Astrocyte (in vitro differentiated cells and primary cell): ENCODE measurements around the gene PPP2R2C.

Experiments used
- EZH2 ChIP-seq: IDR thresholded peaks from 2 replicates; pipeline ENCODE4 v1.6.1; 2012; ENCODE audit warnings: mild to moderate bottlenecking, low read length, inconsistent platforms; ENCODE audit not compliant: insufficient read depth
- TF ChIP-seq, protein P1 (sequence below): IDR thresholded peaks from 2 replicates; pipeline ENCODE4 v1.5.1; 2011; ENCODE audit warnings: low read depth, mild to moderate bottlenecking, inconsistent platforms, low read length, moderate library complexity; ENCODE audit not compliant: insufficient read depth

DNA sequence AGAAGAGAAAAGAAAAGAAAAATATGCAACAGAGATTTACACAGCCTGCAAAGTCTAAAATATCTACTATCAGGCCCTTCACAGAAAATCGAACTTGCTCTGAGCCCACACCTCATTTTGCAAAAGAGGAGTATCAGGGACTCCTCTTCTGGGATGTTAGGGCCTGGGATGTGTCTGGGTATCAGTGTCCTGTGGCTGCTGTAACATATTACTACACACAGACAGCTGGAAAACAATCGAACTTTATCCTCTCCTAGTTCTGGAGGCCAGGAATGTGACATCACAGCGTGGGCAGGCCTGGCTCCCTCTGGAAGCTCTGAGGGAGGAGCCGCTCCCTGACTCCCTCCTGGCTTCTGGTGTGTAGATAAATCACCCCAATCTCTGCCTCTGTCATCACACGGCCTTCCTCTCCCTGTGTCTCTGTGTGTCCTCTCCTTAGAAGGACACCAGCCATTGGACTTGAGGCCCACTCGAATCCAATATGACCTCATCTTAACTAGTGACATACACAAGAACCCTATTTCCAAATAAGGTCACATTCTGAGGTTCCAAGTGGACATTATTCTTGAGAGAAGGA, 52.9 kb downstream of the PPP2R2C start:
- TF ChIP-seq, protein P1, sequence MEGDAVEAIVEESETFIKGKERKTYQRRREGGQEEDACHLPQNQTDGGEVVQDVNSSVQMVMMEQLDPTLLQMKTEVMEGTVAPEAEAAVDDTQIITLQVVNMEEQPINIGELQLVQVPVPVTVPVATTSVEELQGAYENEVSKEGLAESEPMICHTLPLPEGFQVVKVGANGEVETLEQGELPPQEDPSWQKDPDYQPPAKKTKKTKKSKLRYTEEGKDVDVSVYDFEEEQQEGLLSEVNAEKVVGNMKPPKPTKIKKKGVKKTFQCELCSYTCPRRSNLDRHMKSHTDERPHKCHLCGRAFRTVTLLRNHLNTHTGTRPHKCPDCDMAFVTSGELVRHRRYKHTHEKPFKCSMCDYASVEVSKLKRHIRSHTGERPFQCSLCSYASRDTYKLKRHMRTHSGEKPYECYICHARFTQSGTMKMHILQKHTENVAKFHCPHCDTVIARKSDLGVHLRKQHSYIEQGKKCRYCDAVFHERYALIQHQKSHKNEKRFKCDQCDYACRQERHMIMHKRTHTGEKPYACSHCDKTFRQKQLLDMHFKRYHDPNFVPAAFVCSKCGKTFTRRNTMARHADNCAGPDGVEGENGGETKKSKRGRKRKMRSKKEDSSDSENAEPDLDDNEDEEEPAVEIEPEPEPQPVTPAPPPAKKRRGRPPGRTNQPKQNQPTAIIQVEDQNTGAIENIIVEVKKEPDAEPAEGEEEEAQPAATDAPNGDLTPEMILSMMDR: no peak
- no peak for TF ChIP-seq EZH2
